Thyroid gland (tissue), 4 donors: ENCODE measurements around the gene CNTN5.

Experiments used
- CTCF ChIP-seq, 6 experiments: fragments of 200-600 bp in 3 of 6; fragments of 450-650 bp in 3 of 6; sonication (generic) in 3 of 6; IDR thresholded peaks; one replicate each; pipeline ENCODE4 v1.5.1; 2016 to 2019; ENCODE audit warnings: antibody characterized with exemption in 6 of 6, mild to moderate bottlenecking in 2 of 6, inconsistent platforms in 1 of 6, moderate library complexity in 1 of 6
- POLR2A ChIP-seq, 2 donors: fragments of 450-650 bp; IDR thresholded peaks; one replicate each; pipeline ENCODE4 v1.6.1; 2017; ENCODE audit warnings: antibody characterized with exemption in 2 of 2, mild to moderate bottlenecking in 2 of 2, moderate library complexity in 1 of 2

DNA sequence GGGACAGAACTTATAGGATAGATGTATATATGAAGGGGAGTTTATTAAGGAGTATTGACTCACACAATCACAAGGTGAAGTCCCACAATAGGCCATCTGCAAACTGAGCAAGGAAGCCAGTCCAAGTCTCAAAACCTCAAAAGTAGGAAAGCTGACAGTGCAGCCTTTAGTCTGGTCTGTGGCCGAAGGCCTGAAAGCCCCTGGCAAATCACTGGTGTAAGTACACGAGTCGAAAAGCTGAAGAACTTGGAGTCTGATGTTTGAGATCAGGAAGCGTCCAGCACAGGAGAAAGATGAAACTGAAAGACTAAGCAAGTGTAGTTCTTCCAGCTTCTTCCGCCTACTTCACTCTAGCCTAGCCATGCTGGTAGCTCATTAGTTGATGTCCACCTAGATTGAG, 866.7 kb downstream of the CNTN5 start:
- TF ChIP-seq POLR2A (IDR thresholded peaks at IDR 0.05) (no peak), CTCF (IDR thresholded peaks at IDR 0.05) (no peak)
